ENCODE data around the gene XXYLT1.

DNA sequence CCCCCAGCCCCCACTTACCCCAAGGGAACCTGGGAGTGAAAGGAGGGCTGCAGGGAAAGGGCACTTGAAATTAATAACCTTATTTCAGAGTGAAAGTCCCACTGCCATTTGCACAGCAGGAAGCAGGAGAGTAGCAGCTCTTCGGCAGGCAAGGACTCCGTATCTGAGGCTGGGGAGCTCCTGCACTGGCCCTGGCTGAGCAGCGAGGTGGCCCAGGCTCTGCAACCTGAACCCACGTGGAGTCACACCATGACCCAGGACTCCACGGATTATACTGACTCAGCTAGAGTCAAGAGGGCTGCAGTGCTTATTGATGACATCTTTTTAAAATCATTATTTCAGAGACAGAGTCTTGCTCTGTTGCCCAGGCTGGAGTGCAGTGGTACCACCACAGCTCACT, 214.5 kb downstream of the XXYLT1 start:
- TF ChIP-seq, protein P1, sequence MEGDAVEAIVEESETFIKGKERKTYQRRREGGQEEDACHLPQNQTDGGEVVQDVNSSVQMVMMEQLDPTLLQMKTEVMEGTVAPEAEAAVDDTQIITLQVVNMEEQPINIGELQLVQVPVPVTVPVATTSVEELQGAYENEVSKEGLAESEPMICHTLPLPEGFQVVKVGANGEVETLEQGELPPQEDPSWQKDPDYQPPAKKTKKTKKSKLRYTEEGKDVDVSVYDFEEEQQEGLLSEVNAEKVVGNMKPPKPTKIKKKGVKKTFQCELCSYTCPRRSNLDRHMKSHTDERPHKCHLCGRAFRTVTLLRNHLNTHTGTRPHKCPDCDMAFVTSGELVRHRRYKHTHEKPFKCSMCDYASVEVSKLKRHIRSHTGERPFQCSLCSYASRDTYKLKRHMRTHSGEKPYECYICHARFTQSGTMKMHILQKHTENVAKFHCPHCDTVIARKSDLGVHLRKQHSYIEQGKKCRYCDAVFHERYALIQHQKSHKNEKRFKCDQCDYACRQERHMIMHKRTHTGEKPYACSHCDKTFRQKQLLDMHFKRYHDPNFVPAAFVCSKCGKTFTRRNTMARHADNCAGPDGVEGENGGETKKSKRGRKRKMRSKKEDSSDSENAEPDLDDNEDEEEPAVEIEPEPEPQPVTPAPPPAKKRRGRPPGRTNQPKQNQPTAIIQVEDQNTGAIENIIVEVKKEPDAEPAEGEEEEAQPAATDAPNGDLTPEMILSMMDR (IDR thresholded peaks at IDR 0.05) = no peak
- TF ChIP-seq POLR2AphosphoS5 (IDR thresholded peaks at IDR 0.05) (no peak), POLR2A (IDR thresholded peaks at IDR 0.05) (no peak)
